H1 (cell line): ENCODE data around the gene THAP10. TPM values are rescaled to one million over a fixed set of nuclear protein-coding genes. Genes with fewer than 3 reads are reported as not detected.

Source experiments
- CTCF ChIA-PET: fragments of 300-600 bp; sonication (Branson Sonifier 250); formaldehyde crosslinking; loops from one replicate; lab custom pipeline; 2021; ENCODE audit not compliant: partially characterized antibody; lab: Charles Lee
- POLR2A ChIA-PET: fragments of 300-600 bp; sonication (Branson Sonifier 250); formaldehyde crosslinking; loops from one replicate; lab custom pipeline; 2021; ENCODE audit warnings: inconsistent platforms; ENCODE audit not compliant: partially characterized antibody; lab: Charles Lee
- DNase-seq, 2 experiments: peaks; one replicate each; pipeline versions ENCODE4 v3.0.0 to v3.0.0-alpha.2; 2010 to 2022; ENCODE audit warnings: low spot score in 2 of 2, low read depth in 1 of 2, mixed read lengths in 1 of 2
- FAIRE-seq: peaks from 2 replicates; lab custom pipeline; 2011; peaks lifted over from hg19 to GRCh38; lab: Jason Lieb, UNC
- H2AFZ ChIP-seq: 2 replicates; pipeline ENCODE4 v1.8.1; 2012; ENCODE audit warnings: low read length, inconsistent platforms
- H2AK5ac ChIP-seq: 2 replicates; pipeline ENCODE4 v1.6.1; 2013; ENCODE audit warnings: low read depth, low read length
- H2BK120ac ChIP-seq: replicated peaks from 2 replicates; pipeline ENCODE3; 2013; ENCODE audit warnings: low read depth, low read length, inconsistent platforms
- H2BK12ac ChIP-seq: 2 replicates; pipeline ENCODE4 v1.6.1; 2013; ENCODE audit warnings: low read depth, low read length
- H2BK15ac ChIP-seq: 2 replicates; pipeline ENCODE4 v1.6.1; 2013; ENCODE audit warnings: low read length
- H2BK20ac ChIP-seq: 2 replicates; pipeline ENCODE4 v1.6.1; 2013; ENCODE audit warnings: low read length
- H2BK5ac ChIP-seq: 2 replicates; pipeline ENCODE4 v1.6.1; 2013; ENCODE audit warnings: low read depth, low read length
- H3K14ac ChIP-seq: 2 replicates; pipeline ENCODE4 v1.6.1; 2013; ENCODE audit warnings: inconsistent platforms; ENCODE audit not compliant: insufficient read length
- H3K18ac ChIP-seq: 2 replicates; pipeline ENCODE4 v1.6.1; 2013; ENCODE audit warnings: low read length; ENCODE audit errors: extremely low read depth
- H3K23ac ChIP-seq: 2 replicates; pipeline ENCODE4 v1.6.1; 2013; ENCODE audit warnings: inconsistent platforms; ENCODE audit not compliant: insufficient read length
- H3K23me2 ChIP-seq: 2 replicates; pipeline ENCODE4 v1.6.1; 2013; ENCODE audit warnings: low read depth, low read length
- H3K27ac ChIP-seq: 2 replicates; pipeline ENCODE4 v1.6.1; 2011; ENCODE audit warnings: low read depth, low read length, inconsistent platforms
- H3K27me3 ChIP-seq, 4 experiments: replicated peaks in 1 of 4; 1 replicate in 1 of 4; 2 replicates in 3 of 4; pipeline versions ENCODE4 v1.6.1 to v1.8.1; 2011 to 2013; ENCODE audit warnings: low read length in 3 of 4, mild to moderate bottlenecking in 3 of 4, inconsistent platforms in 2 of 4, mixed read lengths in 2 of 4, moderate library complexity in 1 of 4; ENCODE audit not compliant: control insufficient read depth in 3 of 4, insufficient read depth in 3 of 4; ENCODE audit errors: extremely low read depth in 1 of 4
- H3K36me3 ChIP-seq, 4 experiments: 2 replicates each; pipeline versions ENCODE4 v1.6.1 to v1.8.1; 2011 to 2013; ENCODE audit warnings: mild to moderate bottlenecking in 4 of 4, low read length in 3 of 4, moderate library complexity in 2 of 4, control low read depth in 1 of 4, inconsistent platforms in 1 of 4; ENCODE audit not compliant: insufficient read depth in 4 of 4, control insufficient read depth in 2 of 4
- H3K4ac ChIP-seq: replicated peaks from 2 replicates; pipeline ENCODE3; 2013; ENCODE audit warnings: low read length, low read depth, mixed read lengths, inconsistent platforms; ENCODE audit not compliant: insufficient read length
- H3K4me1 ChIP-seq, 4 experiments: replicated peaks in 1 of 4; 1 replicate in 1 of 4; 2 replicates in 3 of 4; pipeline versions ENCODE4 v1.6.1 to v1.8.1; 2011 to 2013; ENCODE audit warnings: low read length in 3 of 4, inconsistent platforms in 2 of 4, mixed read lengths in 1 of 4; ENCODE audit not compliant: insufficient read depth in 4 of 4, control insufficient read depth in 3 of 4
- H3K4me2 ChIP-seq, 2 experiments: 2 replicates each; pipeline versions ENCODE4 v1.6.1 to v1.8.1; 2011 to 2013; ENCODE audit warnings: low read depth in 2 of 2, low read length in 2 of 2, control low read depth in 1 of 2, inconsistent platforms in 1 of 2, mild to moderate bottlenecking in 1 of 2; ENCODE audit not compliant: insufficient read depth in 1 of 2
- H3K4me3 ChIP-seq, 4 experiments: fragments of 200-600, 300-600 bp in 1 of 4; sonication (generic), shearing (Covaris generic), sonication (Bioruptor Twin) in 1 of 4; 2 replicates each; pipeline versions ENCODE4 v1.5.1 to v1.8.1; 2011 to 2016; ENCODE audit warnings: low read length in 4 of 4, low read depth in 3 of 4, control low read depth in 2 of 4, inconsistent platforms in 2 of 4, mild to moderate bottlenecking in 2 of 4, mixed read lengths in 1 of 4, moderate library complexity in 1 of 4; ENCODE audit not compliant: insufficient read depth in 2 of 4; ENCODE audit errors: extremely low read depth in 1 of 4
- H3K56ac ChIP-seq: replicated peaks from 2 replicates; pipeline ENCODE3; 2013; ENCODE audit warnings: low read depth, mild to moderate bottlenecking, mixed read lengths, low read length, inconsistent platforms; ENCODE audit not compliant: insufficient read length
- H3K79me1 ChIP-seq: 2 replicates; pipeline ENCODE4 v1.6.1; 2013; ENCODE audit warnings: low read depth, low read length, control low read depth
- H3K79me2 ChIP-seq, 2 experiments: 2 replicates each; pipeline versions ENCODE4 v1.6.1 to v1.8.1; 2012 to 2013; ENCODE audit warnings: low read length in 2 of 2, mild to moderate bottlenecking in 2 of 2, inconsistent platforms in 1 of 2; ENCODE audit not compliant: insufficient read depth in 2 of 2, control insufficient read depth in 1 of 2
- H3K9ac ChIP-seq, 4 experiments: replicated peaks in 1 of 4; 1 replicate in 1 of 4; 2 replicates in 3 of 4; pipeline versions ENCODE4 v1.6.1 to v1.8.1; 2011 to 2013; ENCODE audit warnings: low read depth in 3 of 4, low read length in 3 of 4, control low read depth in 2 of 4, mild to moderate bottlenecking in 2 of 4, moderate library complexity in 2 of 4, inconsistent platforms in 1 of 4; ENCODE audit errors: extremely low read depth in 1 of 4
- H3K9me3 ChIP-seq, 2 experiments: 2 replicates each; pipeline versions ENCODE4 v1.6.1 to v1.8.1; 2012 to 2013; ENCODE audit warnings: mild to moderate bottlenecking in 2 of 2, moderate library complexity in 2 of 2, control low read depth in 1 of 2, inconsistent platforms in 1 of 2, low read depth in 1 of 2, low read length in 1 of 2, mixed read lengths in 1 of 2; ENCODE audit not compliant: insufficient read depth in 2 of 2
- H4K20me1 ChIP-seq, 2 experiments: replicated peaks in 1 of 2; 2 replicates each; pipeline versions ENCODE3 to v1.8.1; 2011 to 2013; ENCODE audit warnings: inconsistent platforms in 2 of 2, low read length in 2 of 2, mild to moderate bottlenecking in 1 of 2; ENCODE audit not compliant: insufficient read depth in 2 of 2, control insufficient read depth in 1 of 2
- H4K5ac ChIP-seq: 2 replicates; pipeline ENCODE4 v1.6.1; 2013; ENCODE audit warnings: low read length, low read depth, mixed read lengths, inconsistent platforms; ENCODE audit not compliant: insufficient read length
- H4K8ac ChIP-seq: 2 replicates; pipeline ENCODE4 v1.8.0; 2013; ENCODE audit warnings: mild to moderate bottlenecking, moderate library complexity, low read length, inconsistent platforms; ENCODE audit not compliant: insufficient read depth; ENCODE audit errors: extremely low read depth
- H4K91ac ChIP-seq: replicated peaks from 2 replicates; pipeline ENCODE3; 2013; ENCODE audit warnings: low read length, mixed read lengths, inconsistent platforms; ENCODE audit not compliant: insufficient read length
- CTBP2 ChIP-seq: IDR thresholded peaks from 2 replicates; pipeline ENCODE4 v1.7.0; 2011; ENCODE audit warnings: borderline replicate concordance, mild to moderate bottlenecking, moderate library complexity, mixed read lengths, low read length; ENCODE audit not compliant: insufficient read depth, insufficient read length
- WGBS, 2 experiments: shearing (Covaris generic) in 1 of 2; methylation state at CpG; one replicate each; pipeline versions ENCODE4 v1.1.6 to v1.1.7; 2013 to 2015; ENCODE audit warnings: low lambda C conversion rate in 2 of 2, mixed read lengths in 2 of 2, inconsistent platforms in 1 of 2, low coverage in 1 of 2, missing lambda C conversion rate in 1 of 2; ENCODE audit not compliant: insufficient replicate concordance in 2 of 2, insufficient coverage in 1 of 2, insufficient read length in 1 of 2; ENCODE audit errors: extremely low coverage in 1 of 2, missing lambda C conversion rate in 1 of 2; 5-methylcytosine and 5-hydroxymethylcytosine counted together
- polyA plus RNA-seq, 7 experiments: library from polyadenylated mRNA; depleted of rRNA in 3 of 7; stranded (reverse) in 5 of 7; unstranded in 2 of 7; fragments of >200 nt in 5 of 7; fragments of 200-250 nt in 2 of 7; gene quantifications; 1 replicate in 5 of 7; 2 replicates in 1 of 7; 4 replicates in 1 of 7; pipeline versions ENCODE4 v1.2.1 to v1.2.3, GENCODE V29; 2011 to 2013; ENCODE audit warnings: missing spikeins in 2 of 7, mixed read lengths in 2 of 7
- total RNA-seq: library from RNA; stranded (reverse); fragmentation: NEBNext Ultra II Directional; extraction: Animal tissue kit (Norgen Biotek cat#: 25700); gene quantifications from 2 replicates; pipeline ENCODE4 v1.2.1, GENCODE V29; 2021

The THAP10 gene
- total and polyA plus RNA-seq, 2 of the 8 experiments (the other 6 are each of a cell fraction or from before 2014, with no cell fraction given) = 2.8 to 4.5 TPM

DNA sequence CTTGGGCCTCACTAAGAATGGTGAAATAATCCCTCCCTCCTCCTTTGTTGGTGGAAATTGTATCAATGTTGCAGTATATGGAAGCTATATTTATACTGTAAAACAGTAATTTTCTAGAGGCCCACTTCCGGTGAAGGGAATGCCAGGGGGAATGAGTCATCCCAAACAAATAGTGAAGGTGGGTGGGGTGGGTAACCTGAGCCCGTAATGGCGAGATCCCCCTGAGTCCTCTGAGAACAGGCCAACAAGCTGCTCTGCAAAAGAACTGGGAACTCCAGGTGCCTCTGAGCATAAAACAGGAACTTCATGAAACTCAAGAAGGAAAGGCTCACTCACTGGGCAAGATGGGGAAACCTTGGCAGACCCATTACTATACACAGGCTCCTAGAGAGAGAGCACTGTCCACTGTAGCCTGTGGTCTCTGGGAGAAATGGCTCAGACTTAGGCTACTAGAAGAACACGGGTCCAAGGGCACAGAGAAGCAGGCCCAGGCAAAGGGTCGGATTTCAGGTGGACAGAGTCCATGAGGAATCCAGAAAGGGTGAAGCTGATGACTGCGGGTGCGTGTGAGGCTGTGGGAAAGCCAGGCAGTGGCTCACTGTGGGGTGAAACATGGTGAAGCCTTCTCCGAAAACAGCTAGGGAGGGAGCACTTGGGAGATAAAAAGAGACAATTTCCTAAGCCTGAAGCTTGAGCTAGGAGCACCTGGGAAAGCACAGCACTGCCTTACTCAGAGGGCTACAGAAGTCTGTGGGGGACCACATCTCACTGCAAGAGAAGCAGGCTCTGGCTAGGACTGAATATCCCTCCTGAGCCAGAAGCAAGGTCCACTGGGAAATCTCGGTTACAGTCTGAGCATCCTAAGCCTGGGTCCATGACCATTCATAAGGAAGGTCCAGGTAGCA lies 58.1 kb downstream of the THAP10 start:
- Histone ChIP-seq H3K4ac (no peak overlapping the region), H3K36me3 (peaks cover 0 to 25% (median 7%) of the 10 kb centered on the region in 4 experiments; a peak in 6 of 8 replicates), H4K5ac (no peak overlapping the region), H4K8ac (no peak overlapping the region), H2AFZ (no peak overlapping the region), H3K18ac (peak overlapping the region; percentile 28; the same call in 1 of the 2 replicates), H3K4me2 (no peak overlapping the region), H3K4me1 (peaks cover 0 to 8% (median 7%) of the 10 kb centered on the region in 4 experiments; a peak in 6 of 7 replicates), H2BK120ac (no peak overlapping the region), H3K14ac (no peak overlapping the region), H3K27ac (0 out of 2 replicates have a peak overlapping the region, but pooled peaks have one; percentile 32), H3K23ac (no peak overlapping the region), H2BK5ac (peak overlapping the region; percentile 79), H3K23me2 (no peaks in the 10 kb centered on the region), H2BK20ac (no peak overlapping the region), H2AK5ac (no peak overlapping the region; the same call in 1 of the 2 replicates), H3K9me3 (no peaks in the 10 kb centered on the region), H2BK12ac (peak overlapping the region; percentile 71; the same call in 1 of the 2 replicates), H4K20me1 (no peaks in the 10 kb centered on the region), H2BK15ac (0 out of 2 replicates have a peak overlapping the region, but pooled peaks have one; percentile 25), H4K91ac (no peak overlapping the region), H3K27me3 (no peaks in the 10 kb centered on the region), H3K79me2 (no peaks in the 10 kb centered on the region), H3K56ac (no peak overlapping the region), H3K4me3 (no peak overlapping the region), H3K79me1 (no peaks in the 10 kb centered on the region), H3K9ac (no peak overlapping the region)
- ChIA-PET CTCF (interaction anchor here (1.2 to 1.6 kb wide), 4 partner anchors 9 to 22 kb away, joined by 3 to 7 read pairs (median 4); no protein-coding TSS in a partner anchor), POLR2A (interaction anchor here (0.6 to 1.4 kb wide), 2 partner anchors 13 to 78 kb away, joined by 3 read pairs; no protein-coding TSS in a partner anchor)
- 82% methylated on average over 9 of the region's 9 CpGs; no CpG with 5 or more reads in 1 of the 2 experiments for WGBS, 2 experiments
- no peak for FAIRE-seq
- no peak for DNase-seq
- no peak for TF ChIP-seq CTBP2
